HepG2 (cell line): ENCODE results near the gene PRKAR1B. TPM values are rescaled to one million over a fixed set of nuclear protein-coding genes. Genes with fewer than 3 reads are reported as not detected.

Experiments used
- AHR ChIP-seq: IDR thresholded peaks from 2 replicates; pipeline ENCODE4 v1.6.1; 2018; ENCODE audit warnings: missing genetic modification reagents, missing compliant biosample characterization
- CAMTA2 ChIP-seq: sonication (generic); formaldehyde crosslinking; IDR thresholded peaks from 2 replicates; pipeline ENCODE4 v1.4.0; 2020; ENCODE audit warnings: mild to moderate bottlenecking, missing genetic modification reagents, borderline replicate concordance
- KDM5A ChIP-seq: fragments of 200-600 bp; sonication (generic); IDR thresholded peaks from 2 replicates; pipeline ENCODE4 v1.7.0; 2018; ENCODE audit warnings: antibody characterized with exemption, mild to moderate bottlenecking, low read length, borderline replicate concordance
- MXD4 ChIP-seq: IDR thresholded peaks from 2 replicates; pipeline ENCODE4 v1.6.1; 2016; ENCODE audit warnings: mild to moderate bottlenecking, missing biosample characterization, missing genetic modification reagents
- POLR2A ChIP-seq, 2 experiments: IDR thresholded peaks; 2 replicates each; pipeline ENCODE4 v1.6.1; 2011; ENCODE audit warnings: low read depth in 2 of 2, low read length in 2 of 2, mild to moderate bottlenecking in 1 of 2, moderate library complexity in 1 of 2; ENCODE audit not compliant: insufficient read depth in 1 of 2
- ZBTB38 ChIP-seq: sonication (generic); formaldehyde crosslinking; IDR thresholded peaks from 2 replicates; pipeline ENCODE4 v1.5.1; 2020; ENCODE audit warnings: mild to moderate bottlenecking, missing genetic modification reagents
- ZNF253 ChIP-seq: sonication (generic); formaldehyde crosslinking; IDR thresholded peaks from 2 replicates; pipeline ENCODE4 v1.8.0; 2022; ENCODE audit warnings: mild to moderate bottlenecking, missing genetic modification reagents, borderline replicate concordance
- ZNF678 ChIP-seq: sonication (generic); formaldehyde crosslinking; IDR thresholded peaks from 2 replicates; pipeline ENCODE4 v1.4.0; 2020; ENCODE audit warnings: mild to moderate bottlenecking, missing genetic modification reagents
- ZNF75D ChIP-seq: sonication (generic); formaldehyde crosslinking; IDR thresholded peaks from 2 replicates; pipeline ENCODE4 v1.8.1; 2023; ENCODE audit warnings: missing genetic modification reagents, mild to moderate bottlenecking, borderline replicate concordance
- ZNF777 ChIP-seq: sonication (generic); formaldehyde crosslinking; IDR thresholded peaks from 2 replicates; pipeline ENCODE4 v1.4.0; 2020; ENCODE audit warnings: missing genetic modification reagents
- polyA plus RNA-seq, 8 experiments: library from polyadenylated mRNA; depleted of rRNA in 3 of 8; stranded (reverse) in 7 of 8; unstranded in 1 of 8; fragments of >200 nt; fragmentation: Illumina TruSeq in 4 of 8; extraction: Trizol in 4 of 8; gene quantifications; 2 replicates each; pipeline versions ENCODE4 v1.2.1 to v1.2.3, GENCODE V29; 2011 to 2016; ENCODE audit warnings: low read depth in 4 of 8, missing spikeins in 1 of 8, mixed read lengths in 1 of 8; ENCODE audit not compliant: insufficient read depth in 1 of 8
- total RNA-seq, 5 experiments: library from RNA; depleted of rRNA; stranded (reverse); fragments of >200 nt; fragmentation: Illumina TruSeq; extraction: Trizol; gene quantifications; 2 replicates each; pipeline ENCODE4 v1.2.3, GENCODE V29; 2016; ENCODE audit warnings: low read depth in 1 of 5
- TF ChIP-seq, protein P1 (sequence below): sonication (generic); formaldehyde crosslinking; IDR thresholded peaks from 2 replicates; pipeline ENCODE4 v1.8.0; 2022; ENCODE audit warnings: missing genetic modification reagents, mild to moderate bottlenecking, borderline replicate concordance
- TF ChIP-seq, protein P2 (sequence below), 2 experiments: fragments of 450-650 bp in 1 of 2; sonication (generic) in 1 of 2; formaldehyde crosslinking in 1 of 2; IDR thresholded peaks; 2 replicates each; pipeline versions ENCODE4 v1.6.1 to v1.8.0; 2016 to 2022; ENCODE audit warnings: antibody characterized with exemption in 1 of 2, mild to moderate bottlenecking in 1 of 2, missing genetic modification reagents in 1 of 2
- TF ChIP-seq, protein P3 (sequence below): sonication (generic); formaldehyde crosslinking; IDR thresholded peaks from 2 replicates; pipeline ENCODE4 v1.4.0; 2020; ENCODE audit warnings: mild to moderate bottlenecking, low read depth, missing genetic modification reagents
- TF ChIP-seq, protein P4 (sequence below): sonication (generic); formaldehyde crosslinking; IDR thresholded peaks from 2 replicates; pipeline ENCODE4 v1.5.1; 2020; ENCODE audit warnings: mild to moderate bottlenecking, moderate library complexity, missing genetic modification reagents
- TF ChIP-seq, protein P5 (sequence below): sonication (generic); formaldehyde crosslinking; IDR thresholded peaks from 2 replicates; pipeline ENCODE4 v1.4.0; 2020; ENCODE audit warnings: mild to moderate bottlenecking, missing genetic modification reagents

PRKAR1B gene
- total and polyA plus RNA-seq, 2 of the 13 experiments (the other 11 are each of a cell fraction or from before 2014, with no cell fraction given), result 7.9 to 28.2 TPM

DNA sequence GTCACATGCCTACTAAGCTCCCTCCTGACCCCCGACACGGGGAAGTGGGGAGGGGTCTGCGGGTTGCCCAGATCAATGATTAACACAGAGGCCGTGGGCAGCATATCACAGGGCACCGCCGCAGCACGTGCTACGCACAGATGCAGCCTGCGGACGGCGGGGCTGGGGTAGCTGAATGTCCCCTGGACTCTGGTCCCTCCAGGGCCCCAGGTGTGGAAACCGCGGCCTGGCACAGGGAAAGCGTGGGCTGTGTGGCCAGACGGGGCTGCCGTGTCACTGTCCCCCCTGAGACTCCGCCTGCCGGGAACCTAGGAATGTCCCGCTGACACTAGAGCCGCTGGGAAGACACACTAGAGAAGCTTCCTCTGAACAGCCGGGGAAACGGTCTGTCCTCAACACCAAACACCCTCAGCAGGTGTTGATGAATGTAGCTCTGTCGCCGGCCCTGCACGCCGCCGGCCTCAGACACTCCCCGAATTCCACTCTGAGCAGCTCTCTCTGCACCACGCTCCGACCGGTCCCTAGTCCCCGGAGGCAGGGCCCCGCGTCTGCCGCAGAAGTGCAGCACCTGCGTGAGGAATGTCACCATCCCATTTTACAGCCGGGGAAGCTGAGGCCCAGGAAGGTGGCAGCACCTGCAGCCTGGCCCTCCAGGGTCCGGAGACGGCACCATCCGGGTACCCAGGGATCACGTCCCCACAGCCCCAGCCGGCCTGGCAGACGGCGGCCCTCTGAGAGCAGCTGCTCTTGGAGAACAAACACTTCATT is 174.0 kb downstream of the PRKAR1B start (continued):
- TF ChIP-seq ZNF678 (CRISPR knock-in tag) (no peak), CAMTA2 (CRISPR knock-in tag) (no peak), ZBTB38 (CRISPR knock-in tag) (no peak), ZNF777 (CRISPR knock-in tag) (0 out of 2 replicates have a peak, but pooled peaks have one; percentile 39), AHR (no peak), MXD4 (peak; percentile 14; the same call in 1 of the 2 replicates), POLR2A (IDR thresholded peaks at IDR 0.05; ENCODE audit: insufficient read depth in 1 of 2, low read depth in 2 of 2, low read length in 2 of 2) (0 out of 4 replicates have a peak, but pooled peaks have one; percentile 30 to 32), ZNF75D (no peak), ZNF253 (no peak), KDM5A (no peak)
- TF ChIP-seq, protein P1, sequence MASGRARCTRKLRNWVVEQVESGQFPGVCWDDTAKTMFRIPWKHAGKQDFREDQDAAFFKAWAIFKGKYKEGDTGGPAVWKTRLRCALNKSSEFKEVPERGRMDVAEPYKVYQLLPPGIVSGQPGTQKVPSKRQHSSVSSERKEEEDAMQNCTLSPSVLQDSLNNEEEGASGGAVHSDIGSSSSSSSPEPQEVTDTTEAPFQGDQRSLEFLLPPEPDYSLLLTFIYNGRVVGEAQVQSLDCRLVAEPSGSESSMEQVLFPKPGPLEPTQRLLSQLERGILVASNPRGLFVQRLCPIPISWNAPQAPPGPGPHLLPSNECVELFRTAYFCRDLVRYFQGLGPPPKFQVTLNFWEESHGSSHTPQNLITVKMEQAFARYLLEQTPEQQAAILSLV, result peak; percentile 65; the same call in 1 of the 2 replicates
- TF ChIP-seq, protein P2, sequence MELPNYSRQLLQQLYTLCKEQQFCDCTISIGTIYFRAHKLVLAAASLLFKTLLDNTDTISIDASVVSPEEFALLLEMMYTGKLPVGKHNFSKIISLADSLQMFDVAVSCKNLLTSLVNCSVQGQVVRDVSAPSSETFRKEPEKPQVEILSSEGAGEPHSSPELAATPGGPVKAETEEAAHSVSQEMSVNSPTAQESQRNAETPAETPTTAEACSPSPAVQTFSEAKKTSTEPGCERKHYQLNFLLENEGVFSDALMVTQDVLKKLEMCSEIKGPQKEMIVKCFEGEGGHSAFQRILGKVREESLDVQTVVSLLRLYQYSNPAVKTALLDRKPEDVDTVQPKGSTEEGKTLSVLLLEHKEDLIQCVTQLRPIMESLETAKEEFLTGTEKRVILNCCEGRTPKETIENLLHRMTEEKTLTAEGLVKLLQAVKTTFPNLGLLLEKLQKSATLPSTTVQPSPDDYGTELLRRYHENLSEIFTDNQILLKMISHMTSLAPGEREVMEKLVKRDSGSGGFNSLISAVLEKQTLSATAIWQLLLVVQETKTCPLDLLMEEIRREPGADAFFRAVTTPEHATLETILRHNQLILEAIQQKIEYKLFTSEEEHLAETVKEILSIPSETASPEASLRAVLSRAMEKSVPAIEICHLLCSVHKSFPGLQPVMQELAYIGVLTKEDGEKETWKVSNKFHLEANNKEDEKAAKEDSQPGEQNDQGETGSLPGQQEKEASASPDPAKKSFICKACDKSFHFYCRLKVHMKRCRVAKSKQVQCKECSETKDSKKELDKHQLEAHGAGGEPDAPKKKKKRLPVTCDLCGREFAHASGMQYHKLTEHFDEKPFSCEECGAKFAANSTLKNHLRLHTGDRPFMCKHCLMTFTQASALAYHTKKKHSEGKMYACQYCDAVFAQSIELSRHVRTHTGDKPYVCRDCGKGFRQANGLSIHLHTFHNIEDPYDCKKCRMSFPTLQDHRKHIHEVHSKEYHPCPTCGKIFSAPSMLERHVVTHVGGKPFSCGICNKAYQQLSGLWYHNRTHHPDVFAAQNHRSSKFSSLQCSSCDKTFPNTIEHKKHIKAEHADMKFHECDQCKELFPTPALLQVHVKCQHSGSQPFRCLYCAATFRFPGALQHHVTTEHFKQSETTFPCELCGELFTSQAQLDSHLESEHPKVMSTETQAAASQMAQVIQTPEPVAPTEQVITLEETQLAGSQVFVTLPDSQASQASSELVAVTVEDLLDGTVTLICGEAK (IDR thresholded peaks at IDR 0.05), result no peak
- TF ChIP-seq, protein P2 (CRISPR knock-in tag; IDR thresholded peaks at IDR 0.05), result peak; percentile 41; the same call in 1 of the 2 replicates
- TF ChIP-seq, protein P3, sequence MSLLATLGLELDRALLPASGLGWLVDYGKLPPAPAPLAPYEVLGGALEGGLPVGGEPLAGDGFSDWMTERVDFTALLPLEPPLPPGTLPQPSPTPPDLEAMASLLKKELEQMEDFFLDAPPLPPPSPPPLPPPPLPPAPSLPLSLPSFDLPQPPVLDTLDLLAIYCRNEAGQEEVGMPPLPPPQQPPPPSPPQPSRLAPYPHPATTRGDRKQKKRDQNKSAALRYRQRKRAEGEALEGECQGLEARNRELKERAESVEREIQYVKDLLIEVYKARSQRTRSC (CRISPR knock-in tag), result no peak
- TF ChIP-seq, protein P4, sequence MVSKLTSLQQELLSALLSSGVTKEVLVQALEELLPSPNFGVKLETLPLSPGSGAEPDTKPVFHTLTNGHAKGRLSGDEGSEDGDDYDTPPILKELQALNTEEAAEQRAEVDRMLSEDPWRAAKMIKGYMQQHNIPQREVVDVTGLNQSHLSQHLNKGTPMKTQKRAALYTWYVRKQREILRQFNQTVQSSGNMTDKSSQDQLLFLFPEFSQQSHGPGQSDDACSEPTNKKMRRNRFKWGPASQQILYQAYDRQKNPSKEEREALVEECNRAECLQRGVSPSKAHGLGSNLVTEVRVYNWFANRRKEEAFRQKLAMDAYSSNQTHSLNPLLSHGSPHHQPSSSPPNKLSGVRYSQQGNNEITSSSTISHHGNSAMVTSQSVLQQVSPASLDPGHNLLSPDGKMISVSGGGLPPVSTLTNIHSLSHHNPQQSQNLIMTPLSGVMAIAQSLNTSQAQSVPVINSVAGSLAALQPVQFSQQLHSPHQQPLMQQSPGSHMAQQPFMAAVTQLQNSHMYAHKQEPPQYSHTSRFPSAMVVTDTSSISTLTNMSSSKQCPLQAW, result peak; percentile 98
- TF ChIP-seq, protein P5, sequence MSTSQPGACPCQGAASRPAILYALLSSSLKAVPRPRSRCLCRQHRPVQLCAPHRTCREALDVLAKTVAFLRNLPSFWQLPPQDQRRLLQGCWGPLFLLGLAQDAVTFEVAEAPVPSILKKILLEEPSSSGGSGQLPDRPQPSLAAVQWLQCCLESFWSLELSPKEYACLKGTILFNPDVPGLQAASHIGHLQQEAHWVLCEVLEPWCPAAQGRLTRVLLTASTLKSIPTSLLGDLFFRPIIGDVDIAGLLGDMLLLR, result 0 out of 2 replicates have a peak, but pooled peaks have one; percentile 21
